T-helper 1 cell treated with Interleukin-12 subunit alpha and Interleukin-12 subunit beta and Interleukin-4 antibody, amounts not matched to agents 30 μg/mL and 1 μg/mL, for 36 hours (primary cell): ENCODE results near the gene HMSD.
"Not testable (repeated sequence)": the region's sequence is repeated elsewhere in the genome, so short reads cannot be mapped to it uniquely, and the experiment has no call there.

Experiments
- H3K27ac Mint-ChIP-seq: one replicate; pipeline ENCODE4 v1.8.0; 2021; ENCODE audit warnings: mild to moderate bottlenecking, mixed read lengths
- H3K27me3 Mint-ChIP-seq: one replicate; pipeline ENCODE4 v1.8.0; 2021; ENCODE audit warnings: low read depth, mixed read lengths
- H3K36me3 Mint-ChIP-seq: one replicate; pipeline ENCODE4 v1.8.0; 2021; ENCODE audit warnings: low read depth, mixed read lengths
- H3K4me1 Mint-ChIP-seq: one replicate; pipeline ENCODE4 v1.8.0; 2021; ENCODE audit warnings: low read depth, mixed read lengths
- H3K4me3 Mint-ChIP-seq: one replicate; pipeline ENCODE4 v1.8.0; 2021; ENCODE audit warnings: mild to moderate bottlenecking, moderate library complexity, mixed read lengths
- H3K9me3 Mint-ChIP-seq: one replicate; pipeline ENCODE4 v1.8.0; 2021; ENCODE audit warnings: mixed read lengths

HMSD gene

DNA sequence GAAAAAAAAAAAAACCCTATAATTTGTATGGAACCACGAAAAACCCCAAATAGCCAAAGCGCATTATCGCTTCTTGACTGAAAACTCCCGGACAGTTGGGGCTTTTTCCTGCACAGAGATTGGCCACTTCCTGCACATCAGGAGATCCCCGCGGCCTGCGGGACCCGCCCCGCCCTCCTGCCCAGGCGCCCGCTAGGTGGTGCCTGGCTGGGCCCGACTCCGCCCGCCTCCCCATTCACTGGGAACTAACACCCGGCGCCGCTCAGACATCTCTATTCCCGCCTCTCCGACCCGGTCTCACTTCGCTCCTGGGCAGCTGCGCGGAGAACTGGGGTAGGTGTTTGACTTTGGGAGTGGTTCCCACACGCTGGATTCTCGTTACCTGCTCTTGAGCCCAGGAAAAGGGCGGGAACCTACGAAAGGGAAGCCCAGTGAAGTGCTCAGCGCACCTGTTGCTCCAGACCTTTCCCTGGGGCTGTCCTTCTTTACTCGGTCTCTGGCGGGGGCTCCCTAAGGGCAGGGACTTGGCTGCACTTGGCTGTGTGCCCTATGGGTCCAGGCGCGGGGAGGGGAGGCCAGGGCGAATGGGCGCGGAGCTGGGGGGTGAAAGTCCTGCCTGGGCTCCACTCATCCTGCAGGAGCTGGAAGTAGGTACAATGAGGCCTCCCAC lies at the start of gene HMSD:
HMSD (plus strand) TSS at position 234 of the 670 bp plus-strand sequence. CDS start 4,155 bp downstream, outside the sequence.
- Mint-ChIP-seq H3K27ac (peak within 1 kb of the TSS; percentile 80), H3K4me1 (peaks cover 41% of the 10 kb centered on the region), H3K36me3 (peaks cover 13% of the 10 kb centered on the region), H3K4me3 (peak within 1 kb of the TSS; percentile 82), H3K27me3 (peaks cover 16% of the 10 kb centered on the region), H3K9me3 (peaks cover 8% of the 10 kb centered on the region)

DNA sequence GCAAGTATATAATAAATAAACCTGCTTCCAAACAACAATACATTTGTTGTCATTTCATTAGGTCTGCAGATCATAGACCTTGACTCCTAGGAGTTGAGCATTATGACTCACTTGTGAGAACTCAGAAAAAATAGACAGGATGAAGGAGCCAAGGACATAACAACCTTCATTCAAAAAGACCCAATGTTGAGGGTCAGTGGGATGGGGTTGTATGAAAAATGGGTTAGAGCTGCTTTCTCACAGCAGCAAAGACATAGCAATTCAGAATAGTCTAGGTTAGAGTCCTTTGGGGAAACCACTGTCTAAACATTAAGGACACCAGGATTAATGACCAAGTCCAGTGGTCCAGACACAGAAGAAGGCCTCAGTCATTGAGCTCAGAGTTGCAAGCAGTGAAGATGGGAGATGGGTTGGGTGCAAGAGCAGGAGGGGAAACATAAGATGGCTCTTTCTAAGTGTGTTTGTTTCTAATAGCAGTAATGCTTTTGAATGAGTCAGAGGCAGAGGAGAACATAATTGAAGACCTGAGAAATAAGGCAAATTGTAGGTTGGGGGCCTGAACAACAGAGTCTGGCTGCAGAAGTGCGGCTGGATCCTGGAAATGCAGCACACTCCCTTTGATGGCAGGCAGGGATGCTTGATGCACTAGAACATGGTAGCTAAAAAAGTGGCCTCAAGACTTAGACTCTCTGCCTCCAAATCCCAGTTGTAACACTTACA lies 45.1 kb upstream of the HMSD start:
- Mint-ChIP-seq H3K9me3 (no peaks in the 10 kb centered on the region), H3K27me3 (peaks cover 14% of the 10 kb centered on the region), H3K4me3 (no peak overlapping the region), H3K4me1 (no peaks in the 10 kb centered on the region), H3K27ac (no peak overlapping the region), H3K36me3 (no peaks in the 10 kb centered on the region)

DNA sequence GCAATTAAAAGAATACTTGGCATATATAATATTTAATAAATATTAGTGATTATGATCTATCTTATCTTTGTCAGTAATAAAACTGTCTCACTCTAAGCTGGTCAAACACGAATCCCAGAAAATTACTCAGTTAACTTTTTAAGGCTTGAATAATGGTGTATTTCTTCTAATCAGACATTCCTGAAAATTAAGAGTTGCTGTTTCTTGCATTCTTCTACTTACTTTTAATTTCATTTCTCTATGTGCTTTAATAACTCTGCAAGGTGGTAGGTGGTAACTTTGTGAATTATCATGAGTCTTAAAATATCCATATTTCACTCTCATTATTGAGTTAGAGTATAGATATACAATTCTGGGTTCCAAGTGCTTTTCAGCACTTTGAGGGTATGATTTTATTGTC lies 44.4 kb upstream of the HMSD start:
- H3K27ac Mint-ChIP-seq: no peak overlapping the region
- H3K36me3 Mint-ChIP-seq: no peaks in the 10 kb centered on the region
- no peaks in the 10 kb centered on the region for H3K9me3 Mint-ChIP-seq
- H3K4me3 Mint-ChIP-seq: no peak overlapping the region
- H3K4me1 Mint-ChIP-seq: no peaks in the 10 kb centered on the region
- peaks cover 14% of the 10 kb centered on the region for H3K27me3 Mint-ChIP-seq

GRCh38 chr18:63905361-63905760 lies 43.7 kb upstream of the HMSD start:
- Mint-ChIP-seq H3K36me3 (no peaks in the 10 kb centered on the region), H3K4me3 (no peak overlapping the region), H3K27ac (no peak overlapping the region), H3K27me3 (peaks cover 14% of the 10 kb centered on the region), H3K4me1 (no peaks in the 10 kb centered on the region), H3K9me3 (no peaks in the 10 kb centered on the region)

DNA sequence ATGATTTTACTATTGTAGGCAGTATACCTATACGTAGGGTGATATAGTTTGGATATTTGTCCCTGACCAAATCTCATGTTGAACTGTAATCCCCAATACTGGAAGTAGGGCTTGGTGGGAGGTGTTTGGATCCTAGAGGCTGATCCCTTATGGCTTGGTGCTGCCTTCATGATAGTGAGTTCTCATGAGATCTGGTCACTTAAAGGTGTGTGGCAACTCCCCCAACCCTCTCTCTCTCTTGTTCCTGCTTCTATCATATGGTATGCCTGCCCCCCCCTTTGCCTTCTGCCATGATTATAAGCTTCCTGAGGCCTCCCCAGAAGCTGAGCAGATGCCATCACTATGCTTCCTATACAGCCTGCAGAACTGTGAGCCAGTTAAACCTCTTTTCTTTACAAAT lies 43.0 kb upstream of the HMSD start:
- peaks cover 10% of the 10 kb centered on the region for H3K27me3 Mint-ChIP-seq
- H3K9me3 Mint-ChIP-seq: no peaks in the 10 kb centered on the region
- H3K4me1 Mint-ChIP-seq: no peaks in the 10 kb centered on the region
- H3K36me3 Mint-ChIP-seq: no peaks in the 10 kb centered on the region
- H3K27ac Mint-ChIP-seq: no peak overlapping the region
- H3K4me3 Mint-ChIP-seq: no peak overlapping the region

- Mint-ChIP-seq H3K27ac (no peak within 1 kb of the TSS), H3K4me1 (no peaks in the 10 kb centered on the region), H3K9me3 (no peaks in the 10 kb centered on the region), H3K36me3 (no peaks in the 10 kb centered on the region), H3K27me3 (peaks cover 16% of the 10 kb centered on the region), H3K4me3 (no peak within 1 kb of the TSS)
Measured at GRCh38 chr18:63907664-63908063, 41.4 kb upstream of the HMSD start, which contains the start of gene SERPINB10. Gene SERPINB10, plus strand, starts transcription at chr18:63907958. Its CDS starts 7,553 bp downstream, at chr18:63915511.

DNA sequence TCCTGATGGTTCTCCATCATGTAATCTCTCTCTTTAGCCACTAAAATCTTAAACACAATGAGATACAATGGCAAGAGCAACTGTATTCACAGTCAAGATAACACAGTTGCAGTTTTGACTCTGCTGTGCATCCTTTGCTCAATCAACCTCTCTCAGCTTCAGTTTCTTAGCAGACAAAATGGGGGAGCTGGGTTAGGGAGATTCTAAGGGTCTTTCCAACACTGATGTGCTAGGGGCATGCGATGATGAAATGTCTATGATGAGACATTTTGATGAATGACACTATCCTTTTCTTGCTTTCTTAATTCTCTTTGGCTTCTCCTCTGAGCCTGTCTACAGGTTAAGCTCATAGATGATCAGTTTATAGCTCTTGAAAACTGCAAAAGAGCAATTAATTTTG lies 40.2 kb upstream of the HMSD start:
- Mint-ChIP-seq H3K27ac (no peak overlapping the region), H3K9me3 (no peaks in the 10 kb centered on the region), H3K4me3 (no peak overlapping the region), H3K27me3 (peaks cover 26% of the 10 kb centered on the region), H3K4me1 (no peaks in the 10 kb centered on the region), H3K36me3 (no peaks in the 10 kb centered on the region)

DNA sequence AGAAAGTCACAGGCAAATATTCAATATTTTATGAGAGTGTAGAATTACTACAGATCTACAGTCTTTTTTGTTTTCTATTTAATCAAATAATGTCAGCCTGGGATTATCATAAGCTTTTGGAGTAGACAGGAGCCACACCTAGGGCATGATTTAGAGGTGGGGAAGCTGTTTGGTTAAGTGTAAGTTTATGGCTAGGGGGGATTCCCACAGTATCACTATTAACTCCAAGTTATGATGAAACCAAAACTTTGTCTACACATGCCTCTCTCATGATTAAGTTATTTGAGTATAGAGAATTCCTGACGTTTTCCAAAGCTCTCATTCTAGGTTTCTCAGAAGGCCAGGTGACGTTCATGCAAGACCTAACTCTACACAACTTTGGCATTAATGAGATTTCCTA lies 39.2 kb upstream of the HMSD start:
- Mint-ChIP-seq H3K27me3 (peaks cover 26% of the 10 kb centered on the region), H3K4me1 (no peaks in the 10 kb centered on the region), H3K9me3 (no peaks in the 10 kb centered on the region), H3K4me3 (no peak overlapping the region), H3K36me3 (no peaks in the 10 kb centered on the region), H3K27ac (no peak overlapping the region)

DNA sequence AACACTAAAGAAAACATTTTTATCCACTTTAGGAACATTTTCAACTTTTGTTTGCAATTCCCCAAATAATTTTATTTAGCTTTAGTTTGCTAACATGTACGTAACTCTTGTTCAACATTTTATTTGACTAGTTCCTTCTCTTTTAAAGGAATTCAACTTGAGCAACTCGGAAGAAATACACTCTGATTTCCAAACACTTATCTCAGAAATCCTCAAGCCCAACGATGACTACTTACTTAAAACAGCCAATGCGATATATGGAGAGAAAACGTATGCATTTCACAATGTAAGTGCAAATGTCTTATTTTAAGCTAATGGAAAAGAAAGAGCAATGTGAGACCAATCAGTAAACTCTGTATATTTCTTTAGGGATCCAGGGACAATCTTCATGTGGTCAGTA lies 31.3 kb upstream of the HMSD start:
- no peaks in the 10 kb centered on the region for H3K4me1 Mint-ChIP-seq
- H3K4me3 Mint-ChIP-seq: no peak overlapping the region
- no peaks in the 10 kb centered on the region for H3K9me3 Mint-ChIP-seq
- H3K27me3 Mint-ChIP-seq: peaks cover 53% of the 10 kb centered on the region
- H3K36me3 Mint-ChIP-seq: no peaks in the 10 kb centered on the region
- H3K27ac Mint-ChIP-seq: no peak overlapping the region

- H3K27ac Mint-ChIP-seq: no peak overlapping the region
- no peaks in the 10 kb centered on the region for H3K9me3 Mint-ChIP-seq
- no peaks in the 10 kb centered on the region for H3K4me1 Mint-ChIP-seq
- no peak overlapping the region for H3K4me3 Mint-ChIP-seq
- H3K27me3 Mint-ChIP-seq: peaks cover 63% of the 10 kb centered on the region
- no peaks in the 10 kb centered on the region for H3K36me3 Mint-ChIP-seq
Measured at GRCh38 chr18:63922049-63922448, 27.1 kb upstream of the HMSD start.

GRCh38 chr18:63924551-63924950 lies 24.6 kb upstream of the HMSD start:
- H3K9me3 Mint-ChIP-seq: no peaks in the 10 kb centered on the region
- no peaks in the 10 kb centered on the region for H3K4me1 Mint-ChIP-seq
- H3K4me3 Mint-ChIP-seq: no peak overlapping the region
- H3K36me3 Mint-ChIP-seq: no peaks in the 10 kb centered on the region
- no peak overlapping the region for H3K27ac Mint-ChIP-seq
- H3K27me3 Mint-ChIP-seq: peaks cover 63% of the 10 kb centered on the region

- Mint-ChIP-seq H3K4me3 (no peak overlapping the region), H3K4me1 (no peaks in the 10 kb centered on the region), H3K27ac (no peak overlapping the region), H3K27me3 (peaks cover 68% of the 10 kb centered on the region), H3K9me3 (no peaks in the 10 kb centered on the region), H3K36me3 (no peaks in the 10 kb centered on the region)
Measured at GRCh38 chr18:63928331-63928730, 20.8 kb upstream of the HMSD start.

DNA sequence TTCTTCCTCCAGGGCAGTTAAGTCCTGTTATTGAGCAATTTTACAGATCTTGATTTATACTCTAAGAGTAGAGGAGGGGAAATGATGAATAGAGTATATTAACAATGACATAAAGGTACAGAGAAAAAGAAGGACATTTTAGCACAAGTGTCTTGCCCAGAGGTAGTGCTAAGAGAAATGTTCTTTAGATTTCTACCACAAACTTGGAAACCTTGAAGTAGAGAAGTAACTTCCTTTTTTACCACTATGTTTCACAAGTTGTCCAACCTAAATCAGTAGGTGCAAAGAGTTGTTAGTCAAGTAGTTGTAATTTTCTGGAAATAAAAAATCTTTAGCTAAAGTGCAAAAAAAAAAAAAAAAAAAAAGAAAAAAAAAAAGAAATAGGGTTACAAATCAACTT lies 19.7 kb upstream of the HMSD start:
- H3K4me1 Mint-ChIP-seq, H3K36me3 Mint-ChIP-seq, H3K27ac Mint-ChIP-seq, H3K4me3 Mint-ChIP-seq, H3K9me3 Mint-ChIP-seq: not testable (repeated sequence)
- H3K27me3 Mint-ChIP-seq: peaks cover 66% of the 10 kb centered on the region

DNA sequence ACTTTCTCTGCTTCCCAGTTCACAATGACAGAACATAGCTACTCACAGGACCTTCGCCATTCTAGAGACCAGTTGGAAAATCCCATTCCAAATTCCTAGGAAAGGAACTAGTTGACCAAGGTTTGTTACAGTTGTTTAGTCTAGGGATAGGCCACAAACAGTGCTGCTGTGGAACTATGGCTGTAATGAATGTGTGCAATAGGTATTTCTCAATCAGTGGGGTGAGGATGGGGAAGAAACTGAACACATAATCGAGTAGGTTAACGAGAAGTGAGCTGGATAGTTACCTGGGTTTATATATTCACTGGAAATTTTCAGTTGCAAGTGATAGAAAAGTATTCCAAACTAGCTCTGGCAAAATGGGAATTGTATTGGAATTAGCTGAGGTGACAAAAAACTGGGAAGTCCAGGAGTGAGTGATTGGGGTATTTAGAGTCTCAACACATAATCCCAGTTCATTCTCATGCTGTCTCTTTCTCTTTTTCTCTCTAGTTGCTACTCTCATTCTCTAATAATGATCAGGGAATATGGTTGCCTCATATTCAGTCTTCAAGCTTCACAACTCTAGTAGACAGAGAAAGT lies 18.2 kb upstream of the HMSD start:
- Mint-ChIP-seq H3K9me3 (no peaks in the 10 kb centered on the region), H3K27me3 (peaks cover 63% of the 10 kb centered on the region), H3K4me3 (no peak overlapping the region), H3K36me3 (no peaks in the 10 kb centered on the region), H3K27ac (no peak overlapping the region), H3K4me1 (no peaks in the 10 kb centered on the region)
